NCI-H1092 treated with DMSO at 0.1 percent for 48 hours (cell line): Measurements from ENCODE around the gene EXOC3L1.

ENCODE experiments used
- DNase-seq: peaks from one replicate; lab custom pipeline; 2025; lab: John Stamatoyannopoulos, UW

The EXOC3L1 gene

GRCh38 chr16:67197704-67198103 is 7.8 kb upstream of the EXOC3L1 start:
- no peak for DNase-seq

GRCh38 chr16:67196881-67197280 is 6.9 kb upstream of the EXOC3L1 start:
- no peak for DNase-seq

- no peak for DNase-seq
Observed at GRCh38 chr16:67195676-67196075, 5.7 kb upstream of the EXOC3L1 start.

GRCh38 chr16:67194260-67194659 is 4.3 kb upstream of the EXOC3L1 start:
- DNase-seq = no peak

GRCh38 chr16:67193536-67193935 is 3.6 kb upstream of the EXOC3L1 start:
- DNase-seq = no peak

- no peak for DNase-seq
Observed at GRCh38 chr16:67192781-67193361, 2.9 kb upstream of the EXOC3L1 start.

- peak; percentile 88 for DNase-seq
Observed at GRCh38 chr16:67191995-67192681, 2.2 kb upstream of the EXOC3L1 start, which contains the start of gene E2F4. Gene E2F4, plus strand, starts transcription at chr16:67192155. Its CDS starts 73 bp downstream, at chr16:67192228.

GRCh38 chr16:67191411-67191994 is 1.6 kb upstream of the EXOC3L1 start:
- DNase-seq = no peak

- DNase-seq = no peak
Observed at GRCh38 chr16:67190448-67191399, 788 bp upstream of the EXOC3L1 start.

GRCh38 chr16:67188798-67189197 is 1.1 kb downstream of the EXOC3L1 start:
- no peak for DNase-seq

GRCh38 chr16:67188323-67188722 is 1.6 kb downstream of the EXOC3L1 start:
- no peak for DNase-seq

GRCh38 chr16:67187175-67187890 is 2.6 kb downstream of the EXOC3L1 start:
- peak; percentile 8 for DNase-seq

- no peak for DNase-seq
Observed at GRCh38 chr16:67186550-67186950, 3.4 kb downstream of the EXOC3L1 start.

- no peak for DNase-seq
Observed at GRCh38 chr16:67185651-67186134, 4.2 kb downstream of the EXOC3L1 start.

GRCh38 chr16:67184995-67185650 is 4.8 kb downstream of the EXOC3L1 start:
- DNase-seq = peak; percentile 53

GRCh38 chr16:67184453-67184994 is 5.4 kb downstream of the EXOC3L1 start:
- peak; percentile 56 for DNase-seq

GRCh38 chr16:67183627-67184452 is 6.1 kb downstream of the EXOC3L1 start, which contains the start of gene MATCAP1:
Gene MATCAP1, minus strand, starts transcription at chr16:67183963. Its CDS starts 3,353 bp downstream, at chr16:67180610.
- DNase-seq = peak; percentile 99

GRCh38 chr16:67183284-67183626 is 6.7 kb downstream of the EXOC3L1 start:
- no peak for DNase-seq

GRCh38 chr16:67182288-67182687 is 7.6 kb downstream of the EXOC3L1 start:
- no peak for DNase-seq

- DNase-seq = no peak
Observed at GRCh38 chr16:67181346-67181745, 8.6 kb downstream of the EXOC3L1 start.
